ENCODE data around the gene RAD17.
"Not testable (repeated sequence)": the region's sequence is repeated elsewhere in the genome, so short reads cannot be mapped to it uniquely, and the experiment has no call there.

The RAD17 gene

GRCh38 chr5:69369340-69370121, at the start of gene RAD17, which contains the start of the genes AK6 and TAF9:
RAD17 (plus strand) TSS chr5:69369818; CDS start chr5:69372209, 2,391 bp downstream.
AK6 (minus strand) TSS chr5:69369520; CDS start chr5:69369490, 30 bp downstream.
TAF9 (minus strand) TSS chr5:69369520; CDS start chr5:69365737, 3,783 bp downstream.
- DNase-seq, result peak; percentile 93

GRCh38 chr5:69326365-69326764, 43.3 kb upstream of the RAD17 start:
- no peak for DNase-seq

GRCh38 chr5:69329905-69330489, 39.6 kb upstream of the RAD17 start:
- no peak for DNase-seq

- peak; percentile 21 for DNase-seq
Measured at GRCh38 chr5:69331528-69332445, 37.8 kb upstream of the RAD17 start.

GRCh38 chr5:69333668-69334315, 35.8 kb upstream of the RAD17 start:
- not testable (repeated sequence) for DNase-seq

- peak; percentile 85 for DNase-seq
Measured at GRCh38 chr5:69334793-69335268, 34.8 kb upstream of the RAD17 start.

GRCh38 chr5:69335341-69335935, 34.2 kb upstream of the RAD17 start:
- DNase-seq, result no peak

DNA sequence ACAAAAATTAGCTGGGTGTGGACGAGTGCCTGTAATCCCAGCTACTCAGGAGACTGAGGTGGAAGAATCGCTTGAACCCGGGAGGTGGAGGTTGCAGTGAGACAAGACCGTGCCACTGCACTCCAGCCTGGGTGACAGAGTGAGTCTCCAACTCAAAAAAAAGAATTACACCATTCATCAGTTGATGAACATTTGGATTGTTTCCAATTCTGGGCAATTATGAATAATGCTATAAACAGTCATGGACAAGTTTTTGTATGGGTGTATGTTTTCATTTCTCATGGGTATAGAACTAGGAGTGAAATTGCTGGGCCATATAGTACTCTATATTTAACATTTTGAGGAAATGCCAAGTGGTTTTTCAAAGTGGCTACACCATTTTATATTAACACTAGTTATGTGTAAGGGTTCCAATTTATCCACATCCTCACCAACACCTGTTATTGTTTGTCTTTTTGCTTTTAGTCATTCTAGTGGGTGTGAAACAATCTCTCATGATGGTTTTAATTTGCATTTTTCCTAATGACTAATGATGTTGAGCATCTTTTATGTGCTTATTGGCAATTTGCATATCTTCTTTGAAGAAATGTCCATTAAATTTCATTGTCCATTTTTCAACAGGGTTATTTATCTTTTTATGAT, 28.0 kb upstream of the RAD17 start:
- no peak for DNase-seq

GRCh38 chr5:69343083-69343482, 26.5 kb upstream of the RAD17 start:
- no peak for DNase-seq

GRCh38 chr5:69350664-69351063, 19.0 kb upstream of the RAD17 start:
- no peak for DNase-seq

GRCh38 chr5:69359699-69360098, 9.9 kb upstream of the RAD17 start:
- no peak for DNase-seq

DNA sequence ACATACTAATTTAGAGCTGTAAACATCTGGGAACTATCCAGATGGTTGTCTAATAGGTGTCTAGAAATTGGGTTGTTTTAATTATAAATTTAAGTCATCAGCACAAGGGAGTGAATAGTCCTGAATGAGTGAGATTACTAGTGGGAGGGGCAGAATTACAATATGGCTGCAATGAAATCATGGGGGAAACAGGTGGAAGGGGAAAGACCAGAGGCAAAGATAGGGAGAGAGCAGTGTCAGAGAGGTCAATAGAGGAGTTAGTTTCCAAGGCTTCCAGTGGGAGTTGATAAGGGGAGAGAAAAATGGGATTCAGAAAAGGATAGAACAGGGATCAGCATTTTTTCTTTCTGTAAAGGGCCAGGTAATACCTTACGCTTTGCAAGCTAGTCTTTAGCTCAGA, 9.2 kb upstream of the RAD17 start:
- DNase-seq, result no peak

GRCh38 chr5:69364414-69364813, 5.2 kb upstream of the RAD17 start:
- peak; percentile 12 for DNase-seq

DNA sequence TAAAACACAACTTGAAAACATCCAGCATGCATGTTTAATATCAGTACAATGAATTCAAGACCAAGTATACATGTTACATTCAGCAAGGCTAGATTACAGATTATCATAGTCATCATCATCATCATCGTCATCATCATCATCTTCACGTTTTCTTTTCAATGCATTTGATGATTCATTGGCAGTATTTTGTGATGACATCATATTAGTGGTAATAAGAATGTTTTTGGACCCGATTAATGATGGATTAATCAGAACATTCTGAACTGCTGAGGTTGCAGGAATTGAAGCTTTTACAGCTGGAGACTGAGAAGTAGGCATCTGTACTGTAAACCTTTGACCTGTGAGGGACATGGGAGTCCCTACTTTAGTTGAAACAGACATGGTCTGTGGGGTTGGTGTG, 4.8 kb upstream of the RAD17 start:
- DNase-seq, result no peak

- no peak for DNase-seq
Measured at GRCh38 chr5:69367697-69368279, 1.8 kb upstream of the RAD17 start.

GRCh38 chr5:69368458-69369339, 919 bp upstream of the RAD17 start:
- DNase-seq, result peak; percentile 25

DNA sequence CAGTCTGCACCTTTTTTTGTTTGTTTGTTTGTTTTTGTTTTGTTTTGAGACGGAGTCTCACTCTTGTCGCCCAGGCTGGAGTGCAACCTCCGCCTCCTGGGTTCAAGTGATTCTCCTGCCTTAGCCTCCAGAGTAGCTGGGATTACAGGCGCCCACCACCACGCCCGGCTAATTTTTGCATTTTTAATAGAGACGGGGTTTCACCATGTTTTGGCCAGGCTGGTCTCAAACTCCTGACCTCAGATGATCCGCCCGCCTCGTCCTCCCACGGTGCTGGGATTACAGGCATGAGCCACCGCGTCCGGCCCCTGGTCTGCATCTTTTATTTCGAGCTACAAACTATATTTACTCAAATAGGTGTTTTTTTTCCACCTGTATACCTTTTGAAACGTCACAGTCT, 717 bp downstream of the RAD17 start:
- DNase-seq, result not testable (repeated sequence)

DNA sequence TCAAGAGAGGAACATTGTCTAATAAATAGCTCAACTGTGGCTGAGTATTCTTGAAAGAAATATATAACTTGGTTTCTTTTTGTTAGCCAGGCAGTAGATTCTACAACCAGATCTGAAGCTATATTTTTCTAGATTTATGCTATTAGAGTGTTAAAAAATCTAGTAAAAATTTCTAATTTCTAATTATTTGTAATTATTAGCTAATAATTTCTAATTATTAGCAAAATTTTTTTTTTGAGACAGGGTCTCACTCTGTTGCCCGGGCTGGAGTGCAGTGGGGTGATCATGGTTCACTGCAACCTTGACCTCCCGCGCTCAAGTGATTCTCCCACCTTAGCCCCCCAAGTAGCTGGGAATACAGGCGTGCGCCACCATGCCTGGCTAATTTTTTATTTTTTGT, 2.8 kb downstream of the RAD17 start:
- no peak for DNase-seq

DNA sequence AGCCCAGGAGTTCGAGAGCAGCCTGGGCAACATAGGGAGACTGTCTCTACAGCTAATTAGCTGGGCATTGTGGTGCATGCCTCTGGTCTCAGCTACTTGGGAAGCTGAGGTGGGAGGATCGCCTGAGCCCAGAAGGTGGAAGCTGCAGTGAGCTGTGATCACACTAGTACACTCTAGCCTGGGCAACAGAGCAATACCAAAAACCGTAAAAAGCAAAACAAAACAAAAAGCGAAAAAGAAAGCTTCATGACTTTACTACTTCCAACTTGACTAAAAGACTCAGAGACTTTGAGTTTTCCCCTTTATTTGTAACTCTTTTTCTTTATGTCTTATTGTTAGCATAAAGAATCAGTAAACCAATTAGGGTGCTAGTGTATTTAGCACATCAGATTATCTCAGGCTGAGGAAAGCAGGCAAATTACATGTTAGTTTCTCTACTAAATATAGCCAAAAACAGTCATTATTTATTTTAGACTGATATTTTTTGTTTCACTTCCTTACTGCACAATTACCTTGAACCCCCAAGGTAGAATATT, 5.4 kb downstream of the RAD17 start:
- no peak for DNase-seq

GRCh38 chr5:69378376-69378775, 8.8 kb downstream of the RAD17 start:
- no peak for DNase-seq

Measured in suppressor macrophage treated with lipopolysaccharide for 4 hours (primary cell).